ENCODE measurements around the gene KCNJ16.

The KCNJ16 gene

DNA sequence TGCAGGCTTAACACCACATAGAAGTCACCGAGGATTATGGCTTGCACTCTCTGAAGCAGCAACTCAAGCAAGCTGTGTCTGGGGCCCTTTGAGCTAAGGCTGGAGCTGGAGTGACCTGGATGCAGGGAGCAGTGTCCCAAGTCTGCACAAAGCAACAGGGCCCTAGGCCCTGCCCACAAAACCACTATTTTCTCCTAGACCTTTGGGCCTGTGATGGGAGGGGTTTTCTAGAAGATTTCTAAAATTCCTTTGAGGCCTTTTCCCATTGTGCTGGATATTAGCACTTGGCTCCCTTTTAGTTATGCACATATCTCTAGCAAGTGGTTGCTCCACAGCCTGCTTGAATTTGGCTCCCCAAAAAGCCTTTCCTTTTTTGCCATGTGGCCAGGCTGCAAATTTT, 44.5 kb downstream of the KCNJ16 start:
- TF ChIP-seq, protein P1, sequence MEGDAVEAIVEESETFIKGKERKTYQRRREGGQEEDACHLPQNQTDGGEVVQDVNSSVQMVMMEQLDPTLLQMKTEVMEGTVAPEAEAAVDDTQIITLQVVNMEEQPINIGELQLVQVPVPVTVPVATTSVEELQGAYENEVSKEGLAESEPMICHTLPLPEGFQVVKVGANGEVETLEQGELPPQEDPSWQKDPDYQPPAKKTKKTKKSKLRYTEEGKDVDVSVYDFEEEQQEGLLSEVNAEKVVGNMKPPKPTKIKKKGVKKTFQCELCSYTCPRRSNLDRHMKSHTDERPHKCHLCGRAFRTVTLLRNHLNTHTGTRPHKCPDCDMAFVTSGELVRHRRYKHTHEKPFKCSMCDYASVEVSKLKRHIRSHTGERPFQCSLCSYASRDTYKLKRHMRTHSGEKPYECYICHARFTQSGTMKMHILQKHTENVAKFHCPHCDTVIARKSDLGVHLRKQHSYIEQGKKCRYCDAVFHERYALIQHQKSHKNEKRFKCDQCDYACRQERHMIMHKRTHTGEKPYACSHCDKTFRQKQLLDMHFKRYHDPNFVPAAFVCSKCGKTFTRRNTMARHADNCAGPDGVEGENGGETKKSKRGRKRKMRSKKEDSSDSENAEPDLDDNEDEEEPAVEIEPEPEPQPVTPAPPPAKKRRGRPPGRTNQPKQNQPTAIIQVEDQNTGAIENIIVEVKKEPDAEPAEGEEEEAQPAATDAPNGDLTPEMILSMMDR (IDR thresholded peaks at IDR 0.05; ENCODE audit: control insufficient read depth, extremely low read depth, insufficient read depth), result no peak
- no peak for DNase-seq (ENCODE audit: low read depth)
- H3K4me3 ChIP-seq (ENCODE audit: low read depth, low read length), result no peak overlapping the region

DNA sequence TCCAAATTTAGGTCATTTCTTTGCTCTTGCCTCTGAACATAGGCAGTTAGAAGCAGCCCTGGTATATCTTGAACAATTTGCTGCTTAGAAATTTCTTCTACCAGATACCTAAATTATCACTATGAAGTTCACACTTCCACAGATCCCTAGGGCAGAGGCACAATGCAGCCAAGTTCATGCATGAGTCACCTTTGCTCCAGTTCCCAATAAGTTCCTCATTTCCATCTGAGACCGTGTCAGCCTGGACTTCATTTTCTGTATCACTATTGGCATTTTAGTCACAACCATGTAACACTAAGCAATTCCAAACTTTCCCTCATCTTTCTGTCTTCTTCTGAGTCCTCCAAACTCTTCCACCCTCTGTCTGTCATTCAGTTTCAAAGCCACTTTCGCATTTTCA, 45.0 kb downstream of the KCNJ16 start:
- TF ChIP-seq, protein P1 (IDR thresholded peaks at IDR 0.05; ENCODE audit: control insufficient read depth, extremely low read depth, insufficient read depth), result no peak
- DNase-seq (ENCODE audit: low read depth), result no peak
- H3K4me3 ChIP-seq (ENCODE audit: low read depth, low read length), result no peak overlapping the region

DNA sequence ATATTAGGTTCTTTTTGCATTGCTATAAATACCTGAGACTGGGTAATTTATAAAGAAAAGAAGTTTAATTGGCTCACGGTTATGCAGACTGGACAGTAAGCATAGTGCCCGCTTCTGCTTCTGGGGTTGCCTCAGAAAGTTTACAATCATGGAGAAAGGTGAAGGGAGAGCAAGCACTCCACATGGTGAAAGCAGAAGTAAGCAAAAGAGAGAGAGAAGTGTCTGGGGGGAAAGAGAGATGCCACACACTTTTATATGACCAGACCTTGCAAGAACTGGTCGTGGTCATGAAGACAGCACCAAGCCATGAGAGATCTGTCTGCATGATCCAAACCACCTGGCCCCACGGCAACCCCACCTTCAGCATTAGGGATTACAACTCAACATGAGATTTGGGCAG, 45.4 kb downstream of the KCNJ16 start:
- DNase-seq (ENCODE audit: low read depth), result no peak
- no peak overlapping the region for H3K4me3 ChIP-seq (ENCODE audit: low read depth, low read length)
- TF ChIP-seq, protein P1 (IDR thresholded peaks at IDR 0.05; ENCODE audit: control insufficient read depth, extremely low read depth, insufficient read depth), result no peak

DNA sequence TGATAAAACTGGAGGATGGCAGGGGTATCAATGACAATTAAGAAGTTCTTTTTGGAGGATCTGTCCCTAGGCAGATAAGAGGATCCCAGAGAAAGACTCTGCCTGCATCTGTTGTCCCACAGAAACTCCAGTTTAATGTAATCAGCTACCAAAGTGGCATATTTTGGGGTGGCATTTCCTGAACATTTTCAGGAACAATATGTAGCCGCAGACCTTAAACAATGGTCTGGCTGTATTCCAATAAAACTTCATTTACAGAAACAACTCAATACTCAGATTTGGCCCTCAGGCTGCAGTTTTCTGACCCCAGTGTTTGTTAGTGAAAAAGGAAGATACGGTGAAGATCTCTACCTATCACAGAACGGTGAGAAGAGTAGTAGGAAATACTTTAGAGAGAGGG, 46.1 kb downstream of the KCNJ16 start:
- TF ChIP-seq, protein P1 (IDR thresholded peaks at IDR 0.05; ENCODE audit: control insufficient read depth, extremely low read depth, insufficient read depth), result no peak
- no peak for DNase-seq (ENCODE audit: low read depth)
- no peak overlapping the region for H3K4me3 ChIP-seq (ENCODE audit: low read depth, low read length)

DNA sequence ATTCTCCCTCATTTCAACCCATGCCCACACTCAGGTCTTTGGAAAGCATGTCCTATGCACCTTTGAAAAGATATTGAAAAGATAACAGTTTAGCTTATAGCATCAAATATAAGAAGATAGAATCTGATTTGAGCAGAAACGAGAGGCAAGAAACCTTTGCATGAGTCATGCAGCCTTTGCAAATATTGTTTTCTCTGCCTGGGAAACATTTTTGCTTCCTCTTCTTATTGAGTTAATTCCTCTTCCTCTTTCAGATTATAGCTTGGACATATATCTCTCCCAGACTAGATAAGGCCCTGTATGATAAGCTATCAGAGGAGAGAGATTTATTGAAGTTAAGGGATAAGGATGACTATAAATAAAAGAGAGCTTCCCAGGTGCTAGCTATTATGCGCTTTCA, 48.2 kb downstream of the KCNJ16 start:
- DNase-seq (ENCODE audit: low read depth), result no peak
- TF ChIP-seq, protein P1 (IDR thresholded peaks at IDR 0.05; ENCODE audit: control insufficient read depth, extremely low read depth, insufficient read depth), result no peak

DNA sequence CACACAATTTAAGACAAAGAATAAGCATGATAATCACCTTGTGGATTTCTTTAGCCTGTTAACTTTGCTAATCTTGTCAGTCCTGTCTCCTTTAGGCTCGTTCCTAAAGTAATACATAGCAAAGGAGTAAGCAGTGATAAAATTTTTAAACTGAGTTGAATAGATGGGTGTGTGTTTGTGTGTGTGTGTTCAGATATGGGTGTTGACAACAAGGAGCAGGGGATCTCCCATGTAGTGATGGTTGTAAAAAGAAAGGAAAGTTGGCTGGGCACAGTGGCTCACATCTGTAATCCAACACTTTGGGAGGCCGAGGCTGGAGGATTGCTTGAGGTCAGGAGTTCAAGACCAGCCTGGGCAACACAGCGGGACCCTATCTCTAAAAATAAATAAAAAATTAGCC, 49.7 kb downstream of the KCNJ16 start:
- H3K4me3 ChIP-seq (ENCODE audit: low read depth, low read length), result no peak overlapping the region
- TF ChIP-seq, protein P1 (IDR thresholded peaks at IDR 0.05; ENCODE audit: control insufficient read depth, extremely low read depth, insufficient read depth), result no peak
- DNase-seq (ENCODE audit: low read depth), result no peak

More for the DNA sequence above, 48.2 kb downstream of the KCNJ16 start:
- H3K4me3 ChIP-seq (ENCODE audit: low read depth, low read length), result no peak overlapping the region

DNA sequence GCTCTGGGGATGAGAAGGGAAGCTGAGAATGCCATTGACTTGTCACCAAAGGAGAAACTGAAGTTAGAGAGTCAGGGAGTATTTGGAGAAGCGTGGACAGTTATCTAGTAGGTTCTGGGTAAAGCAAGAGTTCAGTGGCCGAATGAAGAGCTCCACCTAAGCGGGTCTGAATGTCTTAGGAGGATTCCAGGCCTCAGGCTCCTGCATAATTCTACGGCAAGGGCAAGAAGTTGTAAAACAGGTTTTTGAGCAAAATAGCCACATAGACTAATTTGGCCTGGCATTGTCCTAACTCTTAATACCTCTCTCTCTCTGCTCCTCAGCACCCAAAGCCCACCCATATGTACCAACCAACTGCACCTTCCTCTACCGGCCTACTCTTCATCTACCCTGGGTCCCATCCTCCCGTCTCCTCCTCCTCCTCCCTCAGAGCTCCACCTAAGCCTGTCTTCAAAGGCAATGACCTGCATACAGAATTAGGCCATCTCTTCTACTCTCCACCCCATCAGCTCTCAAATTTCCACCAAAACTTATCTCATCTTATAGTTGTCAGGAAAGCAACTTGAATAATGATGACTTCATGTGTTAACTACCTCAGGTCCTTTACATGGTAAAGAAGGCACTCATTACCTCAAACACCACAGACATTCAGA, 52.3 kb downstream of the KCNJ16 start:
- TF ChIP-seq, protein P1 (IDR thresholded peaks at IDR 0.05; ENCODE audit: control insufficient read depth, extremely low read depth, insufficient read depth), result no peak
- DNase-seq (ENCODE audit: low read depth), result no peak
- no peak overlapping the region for H3K4me3 ChIP-seq (ENCODE audit: low read depth, low read length)

All from LNCaP clone FGC (cell line).